ENCODE data around the gene SUMF1.

The SUMF1 gene

DNA sequence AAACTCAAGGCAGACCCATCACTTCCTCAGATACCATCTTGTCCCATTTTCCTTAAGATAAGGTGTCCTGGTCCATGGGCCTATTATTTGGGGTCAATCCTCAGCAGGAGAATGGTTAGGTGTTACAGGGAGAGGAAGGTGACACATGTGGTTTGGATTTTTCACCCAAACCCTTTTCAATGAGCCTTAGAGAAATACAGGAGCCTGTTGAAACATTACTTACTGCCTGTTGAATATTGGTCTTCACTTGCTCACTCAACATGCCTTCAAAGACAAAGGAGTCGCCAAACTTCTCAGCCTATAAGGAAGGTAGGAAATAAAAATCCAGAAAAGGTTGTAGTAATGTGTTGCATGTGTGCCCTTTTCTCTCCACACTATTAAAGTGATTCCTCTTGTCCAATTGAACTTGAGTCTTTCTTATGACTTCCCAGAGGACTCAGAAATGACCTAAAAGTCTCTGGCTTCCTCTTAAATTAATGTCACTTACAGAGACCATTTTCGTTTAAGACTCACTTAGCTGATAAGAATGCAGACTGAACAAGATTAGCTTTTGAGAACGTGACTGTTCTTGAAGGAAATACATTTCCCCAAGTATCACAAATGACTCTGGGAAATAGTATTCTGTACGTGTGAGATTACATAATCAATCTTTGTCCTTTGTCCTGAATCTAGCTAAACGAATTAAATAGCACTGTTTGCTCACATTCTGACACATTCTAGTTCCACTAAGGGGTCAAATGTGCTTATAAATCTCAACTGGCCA, 17.8 kb downstream of the SUMF1 start:
- TF ChIP-seq POLR2A (IDR thresholded peaks at IDR 0.05; ENCODE audit: low read depth, low read length), result no peak
- TF ChIP-seq POLR2AphosphoS5 (IDR thresholded peaks at IDR 0.05; ENCODE audit: low read depth, low read length), result no peak
- no peak for TF ChIP-seq TAF1 (IDR thresholded peaks at IDR 0.05; ENCODE audit: borderline replicate concordance, low read depth, low read length)
- DNase-seq (ENCODE audit: insufficient read length) (no peak), FAIRE-seq (no peak)

- no peak for DNase-seq (ENCODE audit: insufficient read length)
- no peak for TF ChIP-seq TAF1 (IDR thresholded peaks at IDR 0.05; ENCODE audit: borderline replicate concordance, low read depth, low read length)
- TF ChIP-seq POLR2AphosphoS5 (IDR thresholded peaks at IDR 0.05; ENCODE audit: low read depth, low read length), result no peak
- TF ChIP-seq POLR2A (IDR thresholded peaks at IDR 0.05; ENCODE audit: low read depth, low read length), result no peak
- FAIRE-seq, result no peak
These were observed 18.9 kb downstream of the SUMF1 start for GRCh38 chr3:4448187-4448586.

DNA sequence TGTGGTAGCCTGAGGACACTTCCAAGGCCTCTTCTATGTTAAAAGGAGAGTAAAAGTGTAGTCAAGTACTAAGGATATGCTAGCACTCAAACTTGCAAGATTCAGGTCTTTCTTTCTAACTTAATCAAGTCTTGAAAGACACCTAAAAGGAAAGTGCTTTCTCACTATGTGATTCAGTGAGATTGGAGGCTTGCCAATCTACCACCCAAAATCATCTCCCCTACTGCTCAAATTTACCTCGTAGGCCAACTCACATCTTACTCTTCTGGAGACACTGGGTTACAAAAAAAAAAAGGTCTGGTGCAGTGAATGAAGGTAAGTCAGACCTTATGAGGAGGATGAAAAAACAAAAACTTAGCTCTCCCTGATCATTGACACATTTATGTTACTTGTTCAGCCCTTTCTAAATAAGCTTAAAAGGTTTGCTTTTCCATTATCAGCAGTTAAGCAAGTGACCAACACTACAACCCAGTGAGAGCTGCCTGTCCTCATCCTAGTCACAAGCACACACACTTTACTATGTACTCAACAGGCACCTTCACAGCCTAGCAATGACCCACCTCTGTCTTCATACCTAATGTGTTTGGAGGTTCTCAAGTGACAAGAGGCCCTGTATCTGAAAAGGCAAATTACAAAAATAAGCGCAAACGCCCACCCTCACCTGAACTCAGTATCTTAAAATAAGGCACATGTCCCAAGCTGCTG, 19.6 kb downstream of the SUMF1 start:
- no peak for TF ChIP-seq POLR2AphosphoS5 (IDR thresholded peaks at IDR 0.05; ENCODE audit: low read depth, low read length)
- TF ChIP-seq TAF1 (IDR thresholded peaks at IDR 0.05; ENCODE audit: borderline replicate concordance, low read depth, low read length), result no peak
- no peak for TF ChIP-seq POLR2A (IDR thresholded peaks at IDR 0.05; ENCODE audit: low read depth, low read length)
- DNase-seq (ENCODE audit: insufficient read length), result no peak
- FAIRE-seq, result no peak

- FAIRE-seq, result no peak
- TF ChIP-seq POLR2AphosphoS5 (IDR thresholded peaks at IDR 0.05; ENCODE audit: low read depth, low read length) (no peak), TAF1 (IDR thresholded peaks at IDR 0.05; ENCODE audit: borderline replicate concordance, low read depth, low read length) (no peak), POLR2A (IDR thresholded peaks at IDR 0.05; ENCODE audit: low read depth, low read length) (no peak)
- DNase-seq (ENCODE audit: insufficient read length), result no peak
These were observed 26.1 kb downstream of the SUMF1 start for GRCh38 chr3:4440951-4441350.

- FAIRE-seq, result no peak
- TF ChIP-seq TAF1 (IDR thresholded peaks at IDR 0.05; ENCODE audit: borderline replicate concordance, low read depth, low read length) (no peak), POLR2AphosphoS5 (IDR thresholded peaks at IDR 0.05; ENCODE audit: low read depth, low read length) (no peak), POLR2A (IDR thresholded peaks at IDR 0.05; ENCODE audit: low read depth, low read length) (no peak)
These were observed 28.8 kb downstream of the SUMF1 start for GRCh38 chr3:4438296-4438695.

GRCh38 chr3:4432259-4432658, 34.8 kb downstream of the SUMF1 start:
- TF ChIP-seq TAF1 (IDR thresholded peaks at IDR 0.05; ENCODE audit: borderline replicate concordance, low read depth, low read length), result no peak
- TF ChIP-seq POLR2A (IDR thresholded peaks at IDR 0.05; ENCODE audit: low read depth, low read length), result no peak
- no peak for TF ChIP-seq POLR2AphosphoS5 (IDR thresholded peaks at IDR 0.05; ENCODE audit: low read depth, low read length)
- DNase-seq (ENCODE audit: insufficient read length), result no peak
- FAIRE-seq, result no peak

More at GRCh38 chr3:4438296-4438695, 28.8 kb downstream of the SUMF1 start:
- DNase-seq (ENCODE audit: insufficient read length), result no peak

GRCh38 chr3:4429648-4430350, 37.3 kb downstream of the SUMF1 start:
- FAIRE-seq (no peak), DNase-seq (ENCODE audit: insufficient read length) (no peak)
- TF ChIP-seq POLR2AphosphoS5 (IDR thresholded peaks at IDR 0.05; ENCODE audit: low read depth, low read length) (no peak), POLR2A (IDR thresholded peaks at IDR 0.05; ENCODE audit: low read depth, low read length) (no peak), TAF1 (IDR thresholded peaks at IDR 0.05; ENCODE audit: borderline replicate concordance, low read depth, low read length) (no peak)

GRCh38 chr3:4426782-4427344, 40.2 kb downstream of the SUMF1 start:
- peak; percentile 81 for FAIRE-seq
- no peak for TF ChIP-seq TAF1 (IDR thresholded peaks at IDR 0.05; ENCODE audit: borderline replicate concordance, low read depth, low read length)
- TF ChIP-seq POLR2AphosphoS5 (IDR thresholded peaks at IDR 0.05; ENCODE audit: low read depth, low read length), result no peak
- no peak for TF ChIP-seq POLR2A (IDR thresholded peaks at IDR 0.05; ENCODE audit: low read depth, low read length)
- DNase-seq (ENCODE audit: insufficient read length), result no peak

DNA sequence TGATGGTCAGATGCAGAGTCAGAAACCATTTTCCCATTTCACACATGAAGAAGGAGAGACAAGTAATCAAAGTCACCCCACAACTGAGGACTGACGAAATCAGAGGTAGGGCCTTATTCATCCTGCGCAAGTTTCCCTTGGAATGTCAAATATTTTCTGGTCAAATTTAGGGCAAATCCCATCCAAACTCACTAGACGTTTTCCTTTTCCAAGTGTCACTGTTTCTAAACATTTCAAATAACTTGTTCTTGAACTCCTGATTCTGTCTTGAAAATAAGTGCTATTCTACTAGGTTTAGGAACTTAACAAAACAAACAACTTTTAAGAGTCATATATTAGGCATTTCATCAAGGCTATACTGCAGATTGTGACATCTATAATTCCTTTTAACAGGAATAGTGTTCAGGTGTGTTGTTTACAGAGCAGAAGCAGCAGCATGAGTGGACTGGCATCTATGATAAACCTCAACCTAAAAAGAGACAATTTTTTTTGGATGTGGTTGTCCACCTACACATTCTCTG, 40.7 kb downstream of the SUMF1 start:
- no peak for FAIRE-seq
- no peak for DNase-seq (ENCODE audit: insufficient read length)
- TF ChIP-seq TAF1 (IDR thresholded peaks at IDR 0.05; ENCODE audit: borderline replicate concordance, low read depth, low read length) (no peak), POLR2A (IDR thresholded peaks at IDR 0.05; ENCODE audit: low read depth, low read length) (no peak), POLR2AphosphoS5 (IDR thresholded peaks at IDR 0.05; ENCODE audit: low read depth, low read length) (no peak)

- no peak for FAIRE-seq
- no peak for DNase-seq (ENCODE audit: insufficient read length)
- TF ChIP-seq POLR2A (IDR thresholded peaks at IDR 0.05; ENCODE audit: low read depth, low read length) (no peak), POLR2AphosphoS5 (IDR thresholded peaks at IDR 0.05; ENCODE audit: low read depth, low read length) (no peak), TAF1 (IDR thresholded peaks at IDR 0.05; ENCODE audit: borderline replicate concordance, low read depth, low read length) (no peak)
These were observed 41.4 kb downstream of the SUMF1 start for GRCh38 chr3:4425707-4426106.

DNA sequence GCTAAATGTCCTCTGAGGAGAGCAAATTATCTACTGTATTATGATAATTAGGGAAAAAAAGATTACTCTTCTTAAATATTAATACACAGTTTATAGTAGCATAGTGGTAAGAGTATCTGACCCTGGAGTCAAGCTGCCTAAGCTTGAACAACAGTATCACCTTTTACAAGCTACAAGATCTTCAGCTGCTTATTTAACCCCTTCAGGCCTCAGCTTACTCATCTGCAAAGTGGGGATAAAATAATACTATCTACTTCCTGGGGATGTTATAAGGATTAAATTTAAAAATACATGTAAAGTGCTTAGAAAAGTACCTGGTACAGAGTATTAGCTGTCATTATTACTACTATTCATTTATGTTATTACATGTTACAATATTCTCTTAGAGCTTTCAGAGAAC, 42.0 kb downstream of the SUMF1 start:
- no peak for TF ChIP-seq POLR2A (IDR thresholded peaks at IDR 0.05; ENCODE audit: low read depth, low read length)
- TF ChIP-seq TAF1 (IDR thresholded peaks at IDR 0.05; ENCODE audit: borderline replicate concordance, low read depth, low read length), result no peak
- no peak for TF ChIP-seq POLR2AphosphoS5 (IDR thresholded peaks at IDR 0.05; ENCODE audit: low read depth, low read length)
- FAIRE-seq, result no peak
- DNase-seq (ENCODE audit: insufficient read length), result no peak
